Right renal cortex interstitium (tissue), 3 donors: Measurements from ENCODE around the gene KCNA10. TPM values are rescaled to one million over a fixed set of nuclear protein-coding genes. Genes with fewer than 3 reads are reported as not detected.

ENCODE experiments used
- DNase-seq, 3 donors: peaks; one replicate each; pipeline ENCODE4 v3.0.0-alpha.2; 2013; ENCODE audit warnings: low read depth in 3 of 3, low spot score in 2 of 3
- polyA plus RNA-seq, 3 donors: library from polyadenylated mRNA; unstranded; fragments of 120-200 nt; gene quantifications; one replicate each; pipeline ENCODE4 v1.2.1, GENCODE V29; 2013; ENCODE audit not compliant: insufficient read length in 3 of 3

The KCNA10 gene
- polyA plus RNA-seq, 3 donors, result not detected

DNA sequence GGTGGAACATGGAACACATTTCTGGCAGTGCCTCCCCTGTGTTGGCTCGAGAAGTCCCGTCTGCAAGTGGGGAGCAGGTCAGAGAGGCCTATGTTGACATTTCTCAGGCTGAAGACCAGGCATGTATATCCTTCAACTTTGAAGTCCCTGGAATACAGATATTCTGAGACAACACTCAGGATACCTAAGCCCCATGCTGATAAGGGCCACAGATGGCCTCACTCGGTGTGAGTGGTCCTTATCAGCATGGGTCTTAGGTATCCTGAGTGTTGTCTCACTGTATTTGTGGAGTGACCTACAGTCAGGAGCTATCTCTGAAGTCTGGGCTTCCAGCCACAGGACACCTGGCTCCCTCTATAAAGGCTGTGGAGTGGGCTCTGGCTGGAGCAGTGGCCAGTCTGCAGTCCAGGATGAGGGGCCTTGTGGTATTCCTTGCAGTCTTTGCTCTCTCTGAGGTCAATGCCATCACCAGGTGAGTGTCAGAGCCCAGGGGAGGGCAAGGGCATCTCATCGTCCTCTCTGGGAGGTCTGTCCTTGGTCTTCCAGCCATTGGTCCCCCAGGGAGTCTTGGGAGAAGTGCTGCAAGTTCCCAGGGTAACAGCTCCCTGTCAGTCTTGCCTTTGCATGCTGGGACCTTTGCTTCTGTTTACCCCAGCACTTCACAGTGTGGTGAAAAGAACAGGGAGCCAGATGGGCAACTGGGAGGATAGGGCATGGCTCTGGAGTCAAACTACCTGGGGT is 38.4 kb downstream of the KCNA10 start:
- no peak for DNase-seq

DNA sequence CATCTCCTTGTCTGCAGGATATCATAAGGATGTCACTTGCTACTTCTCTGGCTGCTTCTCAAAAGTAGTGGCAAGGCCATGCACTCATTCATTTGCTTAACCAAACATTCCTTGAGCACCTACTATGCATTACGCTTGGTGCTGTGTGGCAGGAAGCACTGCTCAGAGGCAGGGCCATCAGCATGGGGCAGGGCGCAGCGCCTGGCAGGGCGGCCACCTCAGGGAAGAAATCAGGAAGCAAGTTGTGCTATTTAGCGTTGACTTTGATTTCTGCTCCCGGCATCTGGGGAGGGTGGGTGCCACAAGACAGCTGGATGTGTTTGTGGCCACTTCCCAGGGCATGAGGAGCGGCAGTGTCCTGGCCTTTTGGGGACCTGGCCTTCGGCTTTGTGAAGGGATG is 40.1 kb downstream of the KCNA10 start:
- no peak for DNase-seq

DNA sequence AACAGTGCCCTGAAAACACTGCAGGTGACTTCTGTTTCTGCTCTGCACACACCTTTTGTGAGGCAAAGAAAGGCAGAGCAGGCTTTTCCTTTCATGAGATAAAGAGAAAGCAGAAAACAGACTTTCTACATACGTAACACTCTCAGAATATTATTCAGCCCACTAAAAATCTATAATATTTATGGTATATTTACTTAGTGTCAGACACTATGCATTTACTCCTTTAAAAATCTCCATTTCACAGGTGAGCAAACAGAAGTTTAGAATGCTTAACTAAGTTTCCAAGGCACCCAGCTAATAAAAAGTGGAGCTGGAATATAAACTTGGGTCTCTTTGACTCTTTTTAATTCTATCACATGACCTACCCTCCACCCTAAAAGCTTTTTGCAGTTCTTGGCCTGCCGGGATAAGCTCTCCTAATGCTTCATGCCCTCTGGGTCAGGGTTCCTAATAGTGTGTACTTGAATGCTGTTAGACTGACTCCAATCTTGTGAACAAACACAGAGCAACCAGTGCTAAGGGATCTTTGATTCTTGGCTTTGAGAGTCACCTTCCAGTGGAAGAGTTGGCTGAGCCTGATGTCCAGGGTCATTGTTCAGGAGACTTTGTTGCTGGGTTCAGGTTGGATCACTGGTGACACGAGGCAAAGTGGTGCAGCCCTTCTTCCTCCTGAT is 40.9 kb downstream of the KCNA10 start:
- no peak for DNase-seq

DNA sequence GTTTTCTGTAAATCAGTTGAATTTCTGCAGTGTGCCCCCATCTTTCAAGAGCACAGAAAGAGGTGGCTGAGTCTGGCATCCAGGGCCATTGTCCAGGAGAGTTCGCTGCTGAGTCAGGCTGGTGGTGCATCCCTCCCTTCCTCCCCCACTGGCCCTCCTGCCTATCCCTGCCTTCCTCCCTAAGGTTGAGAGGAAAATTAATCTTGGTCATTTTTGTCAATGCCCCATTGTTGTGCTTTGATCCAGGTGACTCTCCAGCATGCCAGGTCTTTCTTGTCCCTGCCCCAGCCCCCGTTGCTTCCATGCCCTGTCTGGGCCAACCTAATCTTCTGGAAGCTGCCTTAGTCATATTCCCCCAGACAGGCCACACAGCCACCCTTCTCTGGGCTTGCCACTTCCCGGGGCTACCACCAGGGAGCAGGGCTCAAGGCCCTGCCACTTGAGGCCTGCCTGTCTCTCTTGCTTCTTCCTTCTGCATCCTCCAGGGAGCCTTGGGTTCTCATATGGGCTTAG is 41.5 kb downstream of the KCNA10 start:
- no peak for DNase-seq

DNA sequence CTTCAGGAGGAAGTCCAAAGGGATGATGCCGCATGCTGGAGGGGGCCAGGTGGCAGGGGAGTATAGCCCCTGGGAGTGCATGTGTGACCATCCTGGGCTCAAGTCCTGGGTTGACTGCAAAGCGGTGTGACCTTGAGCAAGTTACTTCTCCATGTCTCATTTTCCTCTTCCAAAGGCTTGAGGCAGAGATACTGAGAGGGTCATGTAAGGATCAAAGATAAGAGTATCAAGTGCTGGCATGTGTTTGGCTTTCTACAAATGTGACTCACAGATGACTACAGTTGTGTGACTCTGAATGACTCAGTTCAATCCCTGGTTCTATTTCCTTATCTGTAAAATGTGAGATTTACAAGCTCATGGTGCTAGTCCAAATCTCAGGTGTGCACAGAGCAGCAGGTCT is 41.9 kb downstream of the KCNA10 start:
- DNase-seq, result no peak

DNA sequence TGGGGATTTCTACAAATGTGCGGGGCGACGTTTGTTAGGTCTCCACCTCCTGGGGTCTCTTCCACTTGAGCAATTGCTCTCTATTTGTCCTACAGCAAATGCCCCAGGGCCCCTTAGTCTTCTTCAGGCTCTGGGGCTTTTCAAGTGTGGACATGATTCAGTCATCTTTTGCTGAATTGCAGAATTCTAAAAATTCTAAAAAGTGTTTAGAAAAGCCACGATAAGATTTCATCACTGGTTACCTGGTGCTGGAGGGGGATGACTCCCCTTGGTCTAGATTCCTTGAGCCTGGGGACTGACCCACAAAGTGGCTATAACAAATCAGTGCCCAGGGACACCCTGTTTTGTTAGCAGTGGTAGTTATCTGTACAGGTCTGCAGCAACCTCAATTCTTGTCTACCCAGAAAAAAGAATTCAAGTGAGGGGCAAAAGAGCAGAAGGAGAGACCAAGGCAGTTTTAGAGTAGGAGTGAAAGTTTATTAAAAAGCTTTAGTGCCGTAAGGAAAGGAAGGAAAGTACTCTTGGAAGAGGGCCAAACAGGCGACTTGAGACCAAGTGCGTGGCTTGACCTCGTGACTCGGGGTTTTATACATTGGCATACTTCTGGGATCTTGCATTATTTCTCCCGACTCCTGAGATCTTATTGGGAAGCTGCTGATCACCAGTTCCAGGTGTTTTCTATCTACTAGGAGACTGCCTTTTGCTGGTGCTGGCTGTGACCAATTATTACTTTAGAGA is 42.8 kb downstream of the KCNA10 start:
- no peak for DNase-seq

DNA sequence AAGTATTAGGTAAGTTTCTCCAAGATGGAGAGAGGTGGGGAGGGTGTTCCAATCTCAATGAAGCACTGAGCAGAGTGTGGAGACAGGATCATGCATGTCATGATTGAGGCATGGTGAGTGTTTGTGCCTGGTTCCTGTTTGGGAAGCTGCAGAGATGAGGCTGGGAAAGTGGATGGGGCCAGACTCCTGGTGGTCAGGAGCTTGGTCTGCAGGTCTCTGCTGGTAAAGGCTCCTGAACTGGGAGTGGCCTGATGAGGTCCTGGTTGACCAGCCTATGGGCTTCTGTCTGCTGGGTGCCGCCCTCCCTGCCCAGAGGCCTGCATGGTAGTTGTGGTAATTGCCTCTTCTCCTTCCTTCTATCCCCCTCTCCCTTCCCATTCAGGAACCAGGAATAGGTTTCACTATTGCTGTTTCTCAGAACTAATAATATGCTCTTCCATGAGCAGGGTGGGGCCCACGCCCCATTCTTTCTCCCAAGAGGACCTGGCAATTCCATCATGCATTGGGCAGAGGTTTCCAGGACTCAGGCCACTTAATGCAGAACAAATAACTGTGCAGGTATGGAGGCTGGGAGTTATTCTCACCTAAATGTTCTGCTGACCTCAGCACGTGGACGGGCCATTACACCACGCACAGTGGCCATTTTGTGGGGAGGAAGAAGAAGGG is 43.5 kb downstream of the KCNA10 start:
- no peak for DNase-seq

DNA sequence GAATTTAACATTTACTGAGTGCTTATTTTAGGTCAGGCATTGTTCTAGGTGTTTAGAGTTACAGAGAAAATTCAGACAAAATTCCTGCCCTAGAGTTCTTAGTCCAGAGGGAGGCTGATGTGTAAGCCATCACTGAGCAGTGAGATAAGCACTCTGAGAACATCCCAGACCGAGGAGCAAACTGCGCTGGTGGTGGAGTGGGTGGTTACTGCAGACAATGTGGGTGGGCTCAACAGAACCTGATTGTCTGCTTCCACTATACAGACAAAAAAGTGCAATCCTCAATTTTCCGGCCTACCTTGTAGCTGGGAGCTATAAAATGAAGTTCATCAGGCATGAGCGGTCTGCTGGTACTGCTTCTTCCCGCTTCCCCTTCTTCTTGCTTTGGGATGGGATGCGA is 44.5 kb downstream of the KCNA10 start:
- DNase-seq, result no peak

DNA sequence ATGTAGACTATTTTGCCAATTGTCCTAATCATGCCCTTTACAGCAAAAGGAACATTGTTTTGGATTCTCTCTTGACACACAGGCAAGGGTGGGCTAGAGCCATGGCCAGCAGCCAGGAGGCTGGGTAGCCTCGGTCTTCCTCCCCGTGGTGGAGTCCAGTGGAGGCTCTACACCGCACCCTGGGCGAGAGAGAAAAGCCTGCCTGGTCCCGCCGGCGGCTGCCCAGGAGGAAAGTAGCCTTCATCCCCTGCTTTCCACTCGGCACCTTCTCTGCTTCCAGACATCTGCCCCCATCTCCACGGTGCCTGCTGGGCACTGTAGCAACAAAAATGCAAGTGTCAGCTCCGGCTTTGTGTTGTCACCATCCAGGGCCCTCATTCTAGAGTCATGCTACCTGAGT is 46.4 kb downstream of the KCNA10 start:
- DNase-seq, result no peak

DNA sequence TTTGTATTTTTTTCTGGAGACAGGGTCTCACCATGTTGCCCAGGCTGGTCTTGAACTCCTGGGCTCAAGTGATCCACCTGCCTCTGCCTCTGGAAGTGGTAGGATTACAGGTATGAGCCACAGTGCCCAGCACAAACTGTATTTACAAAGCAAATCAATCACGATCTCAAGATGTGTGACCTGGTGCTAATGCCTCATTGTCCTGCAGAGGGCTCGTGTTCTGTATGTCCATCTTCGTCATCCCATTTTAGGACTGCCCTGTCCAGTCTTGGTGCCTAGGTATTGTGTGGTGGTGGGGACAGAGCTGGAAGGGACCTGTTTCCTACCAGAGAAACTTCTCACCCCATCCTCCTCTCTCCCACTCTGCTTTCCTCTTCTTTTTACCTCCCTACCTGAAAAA is 47.8 kb downstream of the KCNA10 start:
- no peak for DNase-seq

Other genes with a start within 250 kb of the KCNA10 start
- gene RBM15, start 179.8 kb downstream of the KCNA10 start, polyA plus RNA-seq, result 10 to 100 TPM in 2 of 3 donors, 1 to 10 TPM in 1; 9.9 to 10.4 (median 10.4) TPM
- 100 to 1,000 TPM in 2 of 3 donors, 10 to 100 TPM in 1; 84.0 to 108 (median 101) TPM for gene SLC16A4, start 128.1 kb downstream of the KCNA10 start, polyA plus RNA-seq
- gene LAMTOR5, start 111.5 kb downstream of the KCNA10 start, polyA plus RNA-seq, result 100 to 1,000 TPM; 297 to 337 (median 312) TPM
- gene PROK1, start 68.0 kb downstream of the KCNA10 start, polyA plus RNA-seq, result under 1 TPM; 0.08 to 0.48 (median 0.19) TPM
- under 1 TPM; 0.30 to 0.49 (median 0.32) TPM for gene KCNA2, start 87.2 kb upstream of the KCNA10 start, polyA plus RNA-seq
- under 1 TPM; 0.12 to 0.15 (median 0.14) TPM for gene KCNA3, start 155.8 kb upstream of the KCNA10 start, polyA plus RNA-seq